ENCODE data around the gene SPATA17.
A peak's percentile ranks its signal among the peaks of the same experiment; 100 is the strongest.

The SPATA17 gene

DNA sequence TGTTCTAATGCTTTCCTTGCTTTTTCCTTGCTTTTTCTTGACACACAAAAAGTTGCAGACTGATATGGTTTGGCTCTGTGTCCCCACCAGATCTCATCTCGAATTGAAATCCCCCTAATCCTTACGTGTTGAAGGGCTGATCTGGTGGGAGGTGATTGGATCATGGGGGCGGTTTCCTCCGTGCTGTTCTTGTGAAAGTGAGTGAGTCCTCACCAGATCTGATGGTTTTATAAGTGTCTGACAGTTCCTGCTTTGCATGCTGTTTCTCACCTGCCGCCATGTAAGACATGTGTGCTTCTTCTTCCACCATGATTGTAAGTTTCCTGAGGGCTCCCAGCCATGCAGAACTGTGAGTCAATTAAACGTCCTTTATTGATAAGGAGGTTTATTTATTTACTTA lies 11.3 kb downstream of the SPATA17 start:
- no peak overlapping the region for H3K27ac ChIP-seq
- TF ChIP-seq, protein P1, sequence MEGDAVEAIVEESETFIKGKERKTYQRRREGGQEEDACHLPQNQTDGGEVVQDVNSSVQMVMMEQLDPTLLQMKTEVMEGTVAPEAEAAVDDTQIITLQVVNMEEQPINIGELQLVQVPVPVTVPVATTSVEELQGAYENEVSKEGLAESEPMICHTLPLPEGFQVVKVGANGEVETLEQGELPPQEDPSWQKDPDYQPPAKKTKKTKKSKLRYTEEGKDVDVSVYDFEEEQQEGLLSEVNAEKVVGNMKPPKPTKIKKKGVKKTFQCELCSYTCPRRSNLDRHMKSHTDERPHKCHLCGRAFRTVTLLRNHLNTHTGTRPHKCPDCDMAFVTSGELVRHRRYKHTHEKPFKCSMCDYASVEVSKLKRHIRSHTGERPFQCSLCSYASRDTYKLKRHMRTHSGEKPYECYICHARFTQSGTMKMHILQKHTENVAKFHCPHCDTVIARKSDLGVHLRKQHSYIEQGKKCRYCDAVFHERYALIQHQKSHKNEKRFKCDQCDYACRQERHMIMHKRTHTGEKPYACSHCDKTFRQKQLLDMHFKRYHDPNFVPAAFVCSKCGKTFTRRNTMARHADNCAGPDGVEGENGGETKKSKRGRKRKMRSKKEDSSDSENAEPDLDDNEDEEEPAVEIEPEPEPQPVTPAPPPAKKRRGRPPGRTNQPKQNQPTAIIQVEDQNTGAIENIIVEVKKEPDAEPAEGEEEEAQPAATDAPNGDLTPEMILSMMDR (conservative IDR thresholded peaks at IDR 0.05): no peak
- no peak for TF ChIP-seq ZFX (IDR thresholded peaks at IDR 0.05)

DNA sequence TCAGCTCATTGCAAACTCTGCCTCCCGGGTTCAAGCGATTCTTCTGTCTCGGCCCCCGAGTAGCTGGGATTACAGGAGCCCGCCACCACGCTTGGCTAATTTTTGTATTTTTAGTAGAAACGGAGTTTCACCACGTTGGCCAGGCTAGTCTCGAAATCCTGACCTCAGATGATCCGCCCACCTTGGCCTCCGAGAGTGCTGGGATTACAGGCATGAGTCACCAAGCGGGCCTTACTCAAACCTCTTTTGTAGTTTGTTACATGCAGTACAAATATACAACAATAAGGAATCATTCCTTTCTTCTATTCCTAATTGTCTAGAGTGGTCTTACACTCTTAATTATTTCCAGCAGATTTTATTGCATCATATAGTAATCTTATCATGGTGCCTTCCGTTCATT lies 16.6 kb downstream of the SPATA17 start:
- TF ChIP-seq, protein P1 (conservative IDR thresholded peaks at IDR 0.05): no peak
- no peak for TF ChIP-seq ZFX (IDR thresholded peaks at IDR 0.05)
- H3K27ac ChIP-seq: no peak overlapping the region

DNA sequence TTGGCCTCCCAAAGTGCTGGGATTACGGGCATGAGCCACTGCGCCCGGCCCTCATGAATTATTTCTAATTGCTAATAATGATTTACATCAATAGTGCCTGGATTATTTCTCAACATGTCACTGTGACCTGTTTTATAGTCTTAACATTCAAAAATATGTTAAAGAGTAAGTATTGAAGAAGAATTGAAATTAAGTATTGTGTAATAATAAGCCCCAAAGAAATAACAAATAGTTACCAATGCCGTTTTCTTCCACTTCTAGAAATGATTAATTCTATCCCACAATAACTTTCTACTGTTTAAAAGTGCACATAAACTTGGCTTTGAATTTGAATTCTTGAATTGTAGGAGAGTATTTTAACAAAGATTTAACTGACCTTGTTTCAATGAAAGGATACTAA lies 19.5 kb downstream of the SPATA17 start:
- no peak overlapping the region for H3K27ac ChIP-seq
- TF ChIP-seq ZFX (IDR thresholded peaks at IDR 0.05): no peak
- TF ChIP-seq, protein P1 (conservative IDR thresholded peaks at IDR 0.05): no peak

DNA sequence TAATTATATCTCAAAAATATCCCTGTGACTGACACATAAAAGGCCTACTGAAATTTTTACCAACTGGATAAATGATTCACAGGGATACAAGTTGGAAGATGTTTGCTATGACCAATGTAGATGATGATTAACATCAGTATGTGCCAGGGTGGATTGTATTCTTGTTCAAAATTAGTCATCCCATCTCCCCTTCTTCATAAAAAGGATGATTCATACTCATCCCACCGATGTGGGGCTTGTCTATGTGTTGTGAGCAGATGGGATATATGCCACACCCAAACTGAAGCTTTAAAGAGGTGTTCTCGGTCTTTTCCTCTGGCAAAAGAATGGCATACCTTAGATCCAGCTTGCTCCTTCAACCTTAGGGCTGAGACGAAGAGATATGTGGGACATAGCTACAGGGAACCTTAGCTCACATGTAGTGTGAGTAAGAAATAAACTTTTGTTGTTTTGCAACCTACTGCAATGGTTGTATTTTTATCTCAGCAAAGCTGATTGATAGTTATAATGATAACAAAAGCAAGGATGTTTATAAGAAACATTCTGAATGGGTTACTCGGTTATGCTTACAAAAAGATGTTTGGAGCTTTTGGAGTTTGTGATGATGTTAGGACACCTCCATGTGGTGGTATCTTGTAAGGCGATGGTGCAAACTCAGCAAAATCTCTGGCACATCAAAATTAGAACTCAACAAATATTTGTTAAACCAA lies 29.4 kb downstream of the SPATA17 start:
- TF ChIP-seq, protein P1 (conservative IDR thresholded peaks at IDR 0.05): peak; percentile 70
- no peak for TF ChIP-seq ZFX (IDR thresholded peaks at IDR 0.05)
- no peak overlapping the region for H3K27ac ChIP-seq

DNA sequence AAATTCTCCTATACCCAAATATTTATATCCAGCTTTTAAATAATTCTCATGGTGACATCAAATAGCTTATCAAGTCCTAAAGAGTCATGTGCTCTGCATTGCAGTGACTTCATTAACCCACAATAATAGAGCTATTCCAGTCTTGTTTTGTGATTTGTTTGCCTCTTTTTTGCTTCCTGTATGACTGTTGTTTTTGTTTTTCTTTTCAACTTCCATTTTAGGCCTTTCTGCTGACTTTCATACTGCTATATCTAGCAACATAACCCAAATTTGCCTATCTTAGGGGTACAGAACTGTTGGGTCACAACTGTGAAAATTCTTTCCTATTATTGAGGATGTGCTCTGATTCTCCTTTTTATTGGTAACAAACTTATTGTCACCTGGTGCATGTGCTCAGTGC lies 30.3 kb downstream of the SPATA17 start:
- H3K27ac ChIP-seq: no peak overlapping the region
- TF ChIP-seq ZFX (IDR thresholded peaks at IDR 0.05): no peak
- TF ChIP-seq, protein P1 (conservative IDR thresholded peaks at IDR 0.05): no peak

DNA sequence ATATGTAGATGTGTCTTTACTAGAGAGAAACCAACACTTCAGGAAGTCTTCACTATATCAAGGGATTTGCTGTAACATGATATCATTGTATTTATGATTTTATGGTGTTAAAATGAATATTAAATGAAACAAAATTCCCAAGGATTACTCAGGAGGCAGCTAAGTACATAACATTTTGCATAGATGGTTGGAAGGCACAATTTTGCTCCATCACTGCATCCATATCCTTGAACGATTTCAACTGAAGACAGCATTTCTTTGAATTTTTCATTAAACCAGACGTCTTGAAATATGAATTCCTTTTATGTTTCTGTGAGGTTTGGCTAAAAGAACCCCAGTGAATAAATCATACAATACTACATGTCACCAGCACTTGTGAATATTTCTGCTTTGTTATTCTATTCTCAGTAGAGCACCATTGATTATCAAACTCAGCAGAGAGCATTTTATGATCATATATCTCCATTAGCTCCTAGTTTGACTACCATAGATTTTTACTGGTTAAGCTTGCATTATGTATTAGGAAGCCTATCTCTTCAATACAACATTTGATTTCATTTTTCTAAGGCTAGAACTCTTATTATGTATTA lies 37.3 kb downstream of the SPATA17 start:
- no peak for TF ChIP-seq ZFX (IDR thresholded peaks at IDR 0.05)
- TF ChIP-seq, protein P1 (conservative IDR thresholded peaks at IDR 0.05): no peak
- H3K27ac ChIP-seq: no peak overlapping the region

DNA sequence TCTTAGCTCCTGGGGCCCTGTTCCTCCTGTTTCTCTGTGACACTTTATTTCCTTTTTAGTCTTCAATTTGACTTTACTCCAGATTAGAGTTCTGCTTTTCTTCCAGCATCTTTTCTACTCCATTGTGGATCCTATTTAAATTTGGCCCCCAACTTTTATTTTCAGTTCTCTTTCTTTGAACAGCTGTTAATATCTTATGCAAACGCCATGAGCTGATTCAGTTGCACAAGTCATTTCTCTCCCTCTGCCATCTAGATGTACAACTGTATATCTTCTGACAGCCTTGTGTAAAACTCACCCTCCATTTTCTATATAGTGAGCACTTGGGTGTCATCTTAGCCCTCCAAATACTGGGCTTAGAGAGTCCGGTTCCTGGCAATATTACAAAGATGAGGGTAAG lies 42.2 kb downstream of the SPATA17 start:
- no peak overlapping the region for H3K27ac ChIP-seq
- no peak for TF ChIP-seq ZFX (IDR thresholded peaks at IDR 0.05)
- TF ChIP-seq, protein P1 (conservative IDR thresholded peaks at IDR 0.05): no peak
